SK-N-MC (cell line): ENCODE measurements around the gene ZNF436.

Experiments used
- DNase-seq: peaks from one replicate; pipeline ENCODE4 v3.0.0-alpha.2; 2011; ENCODE audit warnings: low read depth, low spot score
- H3K27ac ChIP-seq: fragments of 200-600 bp; sonication (generic); 2 replicates; pipeline ENCODE4 v1.5.1; 2016; ENCODE audit warnings: mixed run types
- H3K36me3 ChIP-seq: fragments of 200-600 bp; sonication (generic); 2 replicates; pipeline ENCODE4 v1.6.1; 2017; ENCODE audit warnings: antibody characterized with exemption, low read length, mixed read lengths; ENCODE audit not compliant: insufficient read depth
- H3K4me3 ChIP-seq: fragments of 200-600 bp; sonication (generic); 2 replicates; pipeline ENCODE4 v1.5.1; 2016
- H3K9ac ChIP-seq: fragments of 200-600 bp; sonication (generic); 2 replicates; pipeline ENCODE4 v1.8.0; 2017; ENCODE audit warnings: mixed run types, mixed read lengths; ENCODE audit not compliant: insufficient read length
- H3K9me3 ChIP-seq: fragments of 200-600 bp; sonication (generic); 2 replicates; pipeline ENCODE4 v1.6.1; 2017; ENCODE audit warnings: low read depth, mild to moderate bottlenecking, antibody characterized with exemption, low read length, moderate library complexity, mixed read lengths
- EZH2 ChIP-seq: fragments of 200-600 bp; sonication (generic); IDR thresholded peaks from one replicate; pipeline ENCODE4 v1.6.1; 2017; ENCODE audit warnings: antibody characterized with exemption
- FOXP2 ChIP-seq: optimal IDR thresholded peaks from 2 replicates; pipeline ENCODE3; 2011; ENCODE audit warnings: mild to moderate bottlenecking, moderate library complexity; ENCODE audit not compliant: insufficient read depth; ENCODE audit errors: extremely low read length, control extremely low read depth
- POLR2AphosphoS5 ChIP-seq: IDR thresholded peaks from 2 replicates; pipeline ENCODE4 v1.6.1; 2012; ENCODE audit warnings: mild to moderate bottlenecking, low read depth, low read length, borderline replicate concordance

The ZNF436 gene

DNA sequence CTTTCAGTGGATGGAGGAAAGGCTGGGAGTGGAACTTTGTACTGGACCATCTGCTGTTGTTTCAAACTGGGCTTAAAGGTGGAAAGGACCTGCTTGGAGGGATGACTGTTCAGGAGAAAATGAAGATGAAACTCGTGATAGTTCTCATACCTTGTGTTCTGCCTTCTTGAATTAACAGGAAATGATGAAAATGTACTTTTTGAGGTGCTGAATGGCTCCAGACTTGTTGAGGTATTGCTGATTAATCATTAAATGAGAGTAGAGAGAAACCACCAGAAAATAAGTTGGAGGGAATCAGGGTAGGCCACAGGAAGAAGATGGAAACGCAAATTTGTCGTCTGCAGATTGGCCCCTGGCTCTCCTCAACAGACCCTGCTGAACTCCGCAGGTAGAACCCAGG is 26.2 kb upstream of the ZNF436 start:
- DNase-seq = no peak
- H3K36me3 ChIP-seq = peaks cover 15% of the 10 kb centered on the region; the same call in 1 of the 2 replicates
- TF ChIP-seq EZH2 (no peak), POLR2AphosphoS5 (no peak), FOXP2 (no peak)
- no peaks in the 10 kb centered on the region for H3K9me3 ChIP-seq
- H3K4me3 ChIP-seq = no peak overlapping the region
- H3K27ac ChIP-seq = no peak overlapping the region
- H3K9ac ChIP-seq = no peak overlapping the region

GRCh38 chr1:23395154-23395724 is 25.6 kb upstream of the ZNF436 start:
- Histone ChIP-seq H3K9ac (no peak overlapping the region), H3K36me3 (peaks cover 15% of the 10 kb centered on the region; the same call in 1 of the 2 replicates), H3K9me3 (no peaks in the 10 kb centered on the region), H3K27ac (peak overlapping the region; percentile 57; the same call in 1 of the 2 replicates), H3K4me3 (no peak overlapping the region)
- TF ChIP-seq EZH2 = no peak
- TF ChIP-seq POLR2AphosphoS5 = no peak
- no peak for TF ChIP-seq FOXP2
- no peak for DNase-seq

DNA sequence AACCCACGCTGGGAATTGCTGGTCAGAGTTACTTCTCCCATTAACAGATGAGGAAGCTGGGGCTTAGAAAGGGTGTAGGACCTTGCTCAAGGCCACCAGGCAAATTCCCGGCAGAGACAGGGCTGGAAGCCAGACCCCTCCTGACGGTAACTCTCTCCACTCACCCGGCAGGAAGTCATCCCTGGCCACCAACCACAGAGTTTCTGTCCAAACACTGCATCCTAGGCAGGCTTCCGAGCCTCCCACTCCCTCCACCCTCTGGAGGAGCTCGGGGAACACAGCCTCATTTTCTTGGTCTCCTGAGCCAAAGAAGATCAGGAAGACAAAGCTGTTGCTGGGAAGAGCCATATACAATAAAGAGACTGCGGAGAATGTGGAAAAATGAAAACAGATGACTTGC is 25.0 kb upstream of the ZNF436 start:
- H3K4me3 ChIP-seq = no peak overlapping the region
- H3K36me3 ChIP-seq = peaks cover 15% of the 10 kb centered on the region; the same call in 1 of the 2 replicates
- no peak overlapping the region for H3K9ac ChIP-seq
- H3K9me3 ChIP-seq = no peaks in the 10 kb centered on the region
- peak overlapping the region; percentile 57; the same call in 1 of the 2 replicates for H3K27ac ChIP-seq
- TF ChIP-seq FOXP2 (no peak), POLR2AphosphoS5 (no peak), EZH2 (no peak)
- no peak for DNase-seq

GRCh38 chr1:23394181-23394580 is 24.5 kb upstream of the ZNF436 start:
- Histone ChIP-seq H3K9me3 (no peaks in the 10 kb centered on the region), H3K4me3 (no peak overlapping the region), H3K36me3 (peaks cover 12% of the 10 kb centered on the region; the same call in 1 of the 2 replicates), H3K27ac (no peak overlapping the region), H3K9ac (no peak overlapping the region)
- no peak for DNase-seq
- TF ChIP-seq FOXP2 = no peak
- TF ChIP-seq POLR2AphosphoS5 = no peak
- TF ChIP-seq EZH2 = no peak

DNA sequence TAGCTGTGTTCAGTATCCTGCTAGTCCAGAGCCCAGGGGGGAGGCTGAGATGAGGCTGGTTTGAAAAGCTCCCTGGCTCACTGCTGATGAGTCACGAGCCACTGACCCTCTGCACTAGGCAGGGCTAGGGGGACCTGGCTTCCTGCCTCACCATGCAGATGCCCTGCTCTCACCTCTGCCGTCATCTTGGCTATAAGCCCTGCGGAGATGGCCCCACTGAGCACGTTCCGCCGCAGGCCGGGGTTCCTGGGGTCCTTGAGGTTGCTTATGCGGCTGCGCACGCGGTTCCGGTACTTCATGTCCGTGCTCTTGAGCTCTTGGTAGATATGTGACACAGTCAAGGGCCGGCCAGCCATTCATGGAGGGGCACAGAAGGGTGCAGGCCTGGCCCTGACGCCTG is 24.1 kb upstream of the ZNF436 start:
- Histone ChIP-seq H3K9ac (no peak overlapping the region), H3K27ac (no peak overlapping the region)
- no peak for TF ChIP-seq EZH2
- TF ChIP-seq POLR2AphosphoS5 = no peak
- no peak for TF ChIP-seq FOXP2

DNA sequence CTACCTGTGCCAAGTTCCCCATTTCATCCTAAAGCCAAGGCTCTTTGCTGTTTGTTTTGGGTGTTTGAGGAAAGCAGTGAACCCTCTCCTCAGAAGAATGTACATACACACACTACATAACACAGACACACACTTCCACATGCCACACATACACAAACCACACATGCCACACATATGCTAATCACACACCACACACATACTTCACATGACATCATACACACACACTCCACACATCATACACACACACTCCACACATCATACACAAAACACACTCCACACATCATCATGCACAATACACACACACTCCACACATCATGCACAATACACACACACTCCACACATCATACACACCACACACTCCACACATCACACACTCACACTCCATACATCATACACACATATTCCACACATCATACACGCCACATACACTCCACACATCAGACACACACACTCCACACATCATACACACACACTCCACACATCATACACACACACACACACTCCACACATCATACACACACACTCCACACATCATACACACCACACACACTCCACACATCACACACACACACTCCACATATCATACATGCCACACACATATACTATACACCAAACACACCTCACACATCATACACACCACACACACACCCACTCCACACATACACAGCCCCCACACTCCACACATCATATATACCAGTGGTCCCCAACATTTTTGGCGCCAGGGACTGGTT is 22.7 kb upstream of the ZNF436 start:
- DNase-seq = no peak
- no peak overlapping the region for H3K4me3 ChIP-seq
- no peak overlapping the region for H3K9ac ChIP-seq
- H3K9me3 ChIP-seq = no peaks in the 10 kb centered on the region
- TF ChIP-seq POLR2AphosphoS5 (0 out of 2 replicates have a peak, but pooled peaks have one; percentile 22), EZH2 (no peak)
- H3K36me3 ChIP-seq = peaks cover 12% of the 10 kb centered on the region; the same call in 1 of the 2 replicates
- H3K27ac ChIP-seq = no peak overlapping the region

More for the DNA sequence above, 24.1 kb upstream of the ZNF436 start:
- peaks cover 12% of the 10 kb centered on the region; the same call in 1 of the 2 replicates for H3K36me3 ChIP-seq
- H3K9me3 ChIP-seq = no peaks in the 10 kb centered on the region
- no peak overlapping the region for H3K4me3 ChIP-seq
- DNase-seq = no peak

GRCh38 chr1:23389837-23390321 is 20.2 kb upstream of the ZNF436 start:
- no peak overlapping the region for H3K4me3 ChIP-seq
- no peak overlapping the region for H3K27ac ChIP-seq
- H3K9me3 ChIP-seq = no peaks in the 10 kb centered on the region
- DNase-seq = no peak
- no peak overlapping the region for H3K9ac ChIP-seq
- no peak for TF ChIP-seq POLR2AphosphoS5
- TF ChIP-seq EZH2 = no peak
- no peak for TF ChIP-seq FOXP2
- peaks cover 5% of the 10 kb centered on the region; the same call in 1 of the 2 replicates for H3K36me3 ChIP-seq

DNA sequence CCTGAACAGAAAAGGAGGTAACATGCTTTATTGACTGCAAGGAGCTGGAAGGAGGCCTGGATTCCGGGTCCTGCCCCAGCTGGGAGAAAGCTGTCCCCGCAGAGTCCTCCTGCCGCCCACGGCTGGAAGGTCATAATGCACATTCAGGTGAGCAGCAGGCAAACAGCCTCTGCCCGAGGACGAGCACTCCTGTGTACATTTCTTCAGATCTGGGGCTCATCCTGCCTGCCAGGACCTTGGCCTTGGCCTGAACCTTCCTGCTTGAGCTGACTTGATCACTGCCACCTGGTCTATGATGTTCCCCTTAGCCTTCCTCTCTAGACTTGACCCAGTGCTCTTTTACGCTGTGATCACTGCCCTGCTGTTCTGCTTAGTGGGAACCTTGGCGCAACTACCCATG is 17.9 kb upstream of the ZNF436 start:
- H3K9ac ChIP-seq = no peak overlapping the region
- no peaks in the 10 kb centered on the region for H3K9me3 ChIP-seq
- no peak for DNase-seq
- no peak overlapping the region for H3K4me3 ChIP-seq
- no peak overlapping the region for H3K27ac ChIP-seq
- TF ChIP-seq EZH2 = no peak
- H3K36me3 ChIP-seq = peaks cover 4% of the 10 kb centered on the region; the same call in 1 of the 2 replicates
